ENCODE results near the gene KIF4A. TPM values are rescaled to one million over a fixed set of nuclear protein-coding genes. Genes with fewer than 3 reads are reported as not detected.

The KIF4A gene
- total RNA-seq, 4 donors from 2014 or later, result 0.39 to 1.8 (median 0.99) TPM

- intact Hi-C loops (cut with DNase I; ENCODE audit: low total_unique reads), result no loop called here
- TF ChIP-seq POLR2A (IDR thresholded peaks at IDR 0.05) (no peak), CTCF (IDR thresholded peaks at IDR 0.05) (no peak)
- no peak for DNase-seq (ENCODE audit: low spot score in 2 of 2)
- no peak overlapping the region for H3K4me3 ChIP-seq (ENCODE audit: low read depth, poor library complexity, severe bottlenecking)
- 85 to 100% methylated on average over 2 of the region's 2 CpGs for WGBS, 2 donors
Observed at GRCh38 chrX:70247252-70247651, 42.7 kb upstream of the KIF4A start.

GRCh38 chrX:70252491-70252890 lies 37.4 kb upstream of the KIF4A start:
- H3K4me3 ChIP-seq (ENCODE audit: low read depth, poor library complexity, severe bottlenecking), result no peak overlapping the region
- intact Hi-C loops (cut with DNase I; ENCODE audit: low total_unique reads), result no loop called here
- no peak for TF ChIP-seq POLR2A (IDR thresholded peaks at IDR 0.05)
- no peak for TF ChIP-seq CTCF (IDR thresholded peaks at IDR 0.05)
- 47 to 68% methylated on average over 2 of the region's 2 CpGs for WGBS, 2 donors
- no peak for DNase-seq (ENCODE audit: low spot score in 2 of 2)

- no peak for DNase-seq (ENCODE audit: low spot score in 2 of 2)
- TF ChIP-seq POLR2A (IDR thresholded peaks at IDR 0.05), result no peak
- TF ChIP-seq CTCF (IDR thresholded peaks at IDR 0.05), result no peak
- intact Hi-C loops (cut with DNase I; ENCODE audit: low total_unique reads), result no loop called here
- 70 to 81% methylated on average over 3 of the region's 3 CpGs for WGBS, 2 donors
- no peak overlapping the region for H3K4me3 ChIP-seq (ENCODE audit: low read depth, poor library complexity, severe bottlenecking)
Observed at GRCh38 chrX:70253377-70254062, 36.4 kb upstream of the KIF4A start.

- intact Hi-C loops (cut with DNase I; ENCODE audit: low total_unique reads), result no loop called here
- 74 to 79% methylated on average over 1 of the region's 1 CpG for WGBS, 2 donors
- H3K4me3 ChIP-seq (ENCODE audit: low read depth, poor library complexity, severe bottlenecking), result no peak overlapping the region
- DNase-seq (ENCODE audit: low spot score in 2 of 2), result no peak
- TF ChIP-seq CTCF (IDR thresholded peaks at IDR 0.05), result no peak
- no peak for TF ChIP-seq POLR2A (IDR thresholded peaks at IDR 0.05)
Observed at GRCh38 chrX:70254063-70254400, 35.9 kb upstream of the KIF4A start.

- 87 to 100% methylated on average over 3 of the region's 3 CpGs for WGBS, 2 donors
- intact Hi-C loops (cut with DNase I; ENCODE audit: low total_unique reads), result no loop called here
- H3K4me3 ChIP-seq (ENCODE audit: low read depth, poor library complexity, severe bottlenecking), result no peak overlapping the region
- no peak for DNase-seq (ENCODE audit: low spot score in 2 of 2)
- TF ChIP-seq CTCF (IDR thresholded peaks at IDR 0.05) (no peak), POLR2A (IDR thresholded peaks at IDR 0.05) (no peak)
Observed at GRCh38 chrX:70254909-70255308, 35.0 kb upstream of the KIF4A start.

- WGBS, 2 donors, result 54 to 73% methylated on average over 2 of the region's 2 CpGs
- intact Hi-C loops (cut with DNase I; ENCODE audit: low total_unique reads), result no loop called here
- TF ChIP-seq CTCF (IDR thresholded peaks at IDR 0.05) (no peak), POLR2A (IDR thresholded peaks at IDR 0.05) (no peak)
- H3K4me3 ChIP-seq (ENCODE audit: low read depth, poor library complexity, severe bottlenecking), result no peak overlapping the region
- no peak for DNase-seq (ENCODE audit: low spot score in 2 of 2)
Observed at GRCh38 chrX:70255452-70255851, 34.5 kb upstream of the KIF4A start.
